ENCODE results near the gene CLDN24.
"Not testable (repeated sequence)": the region's sequence is repeated elsewhere in the genome, so short reads cannot be mapped to it uniquely, and the experiment has no call there.

CLDN24 gene

GRCh38 chr4:183347146-183347545 lies 24.9 kb upstream of the CLDN24 start:
- no peak for DNase-seq (ENCODE audit: low spot score)

GRCh38 chr4:183345261-183345660 lies 23.0 kb upstream of the CLDN24 start:
- DNase-seq (ENCODE audit: low spot score), result no peak

DNA sequence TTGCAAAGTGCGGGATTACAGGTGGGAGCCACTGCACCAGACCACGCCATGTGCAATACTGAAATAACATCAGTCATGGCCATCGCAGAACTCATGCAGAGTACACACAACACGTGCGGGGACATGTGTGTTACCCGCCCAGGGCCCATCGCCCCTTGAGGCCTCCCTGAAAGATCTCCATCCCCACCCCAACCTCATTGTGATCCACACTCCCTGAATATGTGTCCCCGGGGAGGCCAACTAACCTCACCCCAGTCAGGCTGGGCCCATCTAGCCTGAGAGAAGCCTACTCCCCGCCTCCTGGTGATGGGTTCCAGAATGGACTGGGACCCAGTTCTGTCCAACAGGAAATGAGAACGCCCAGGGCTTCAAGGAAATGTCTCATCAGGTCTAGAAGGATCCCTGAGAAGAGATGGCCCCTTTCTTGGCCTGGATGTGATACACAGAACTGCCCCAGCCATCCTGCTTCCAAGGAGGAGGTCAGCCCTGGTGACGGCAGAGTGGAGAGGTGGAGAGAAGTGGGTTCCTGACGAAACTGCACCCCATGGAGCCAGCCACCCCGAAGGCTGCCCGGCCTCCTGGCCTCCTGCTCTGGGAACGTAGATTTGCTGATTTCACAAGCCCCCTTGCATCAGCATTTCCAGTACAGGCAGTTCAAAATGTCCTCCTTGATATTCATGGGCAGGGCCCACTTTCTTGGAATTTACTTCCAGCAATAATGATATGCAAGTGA lies 22.5 kb upstream of the CLDN24 start:
- DNase-seq (ENCODE audit: low spot score), result no peak

DNA sequence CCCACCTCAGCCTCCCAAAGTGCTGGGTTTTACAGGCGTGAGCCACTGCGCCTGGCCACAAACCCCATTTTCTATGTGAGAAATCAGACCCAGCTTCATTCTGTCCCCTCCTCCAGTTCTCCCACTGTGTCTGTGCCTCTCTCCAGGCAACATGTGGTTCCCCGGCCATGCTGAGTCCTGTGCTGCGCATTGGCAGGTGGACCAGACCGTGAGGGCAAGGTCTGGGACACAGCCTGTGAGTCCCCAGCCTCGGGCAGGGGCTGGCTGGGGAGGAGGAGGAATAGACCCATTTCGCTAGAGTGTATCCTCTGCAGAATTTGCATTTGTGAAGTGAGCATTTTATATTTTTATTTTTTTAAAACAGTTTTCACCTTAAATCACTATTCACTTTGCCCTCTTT lies 21.5 kb upstream of the CLDN24 start:
- DNase-seq (ENCODE audit: low spot score), result no peak

GRCh38 chr4:183342541-183343533 lies 20.6 kb upstream of the CLDN24 start:
- no peak for DNase-seq (ENCODE audit: low spot score)

DNA sequence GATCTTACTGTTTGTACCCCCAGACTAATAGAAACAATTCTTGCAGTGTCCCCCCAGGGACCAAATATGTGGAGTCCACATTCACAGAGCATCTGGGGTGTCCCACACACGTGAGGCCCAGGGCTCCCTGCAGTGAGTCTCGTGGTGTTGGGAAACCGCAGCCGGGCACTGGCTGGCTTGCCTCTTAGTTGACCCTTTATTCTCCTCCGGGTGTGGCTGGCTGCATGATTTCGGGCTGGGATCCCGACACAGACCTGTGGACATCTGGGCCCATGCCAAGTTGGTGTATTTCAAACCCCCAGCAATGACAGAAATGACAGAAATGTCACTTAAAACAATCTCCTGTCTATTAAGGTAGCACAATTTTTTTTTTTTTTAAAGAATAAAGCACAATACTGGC lies 15.6 kb upstream of the CLDN24 start:
- DNase-seq (ENCODE audit: low spot score), result no peak

DNA sequence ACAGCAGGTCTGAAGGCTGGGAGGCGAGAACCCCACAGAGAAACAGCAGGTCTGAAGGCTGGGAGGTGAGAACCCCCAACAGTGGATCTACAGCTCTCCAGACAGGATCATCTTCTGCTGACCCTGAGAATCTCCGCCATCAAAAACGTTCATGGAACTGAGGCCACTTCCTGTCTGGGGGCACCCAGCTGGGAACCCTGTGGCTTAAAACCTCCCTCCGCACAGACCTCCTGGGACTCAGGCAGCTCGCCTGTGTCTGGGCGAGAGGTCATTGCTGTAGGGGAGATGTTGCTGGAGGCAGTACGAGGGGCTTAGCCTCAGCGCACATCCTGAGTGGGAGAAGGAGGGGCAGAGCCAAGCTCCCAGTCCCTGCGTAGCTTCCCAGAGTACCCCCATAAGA lies 15.1 kb upstream of the CLDN24 start:
- DNase-seq (ENCODE audit: low spot score), result no peak

- DNase-seq (ENCODE audit: low spot score), result no peak
Measured at GRCh38 chr4:183335369-183335940, 13.2 kb upstream of the CLDN24 start.

DNA sequence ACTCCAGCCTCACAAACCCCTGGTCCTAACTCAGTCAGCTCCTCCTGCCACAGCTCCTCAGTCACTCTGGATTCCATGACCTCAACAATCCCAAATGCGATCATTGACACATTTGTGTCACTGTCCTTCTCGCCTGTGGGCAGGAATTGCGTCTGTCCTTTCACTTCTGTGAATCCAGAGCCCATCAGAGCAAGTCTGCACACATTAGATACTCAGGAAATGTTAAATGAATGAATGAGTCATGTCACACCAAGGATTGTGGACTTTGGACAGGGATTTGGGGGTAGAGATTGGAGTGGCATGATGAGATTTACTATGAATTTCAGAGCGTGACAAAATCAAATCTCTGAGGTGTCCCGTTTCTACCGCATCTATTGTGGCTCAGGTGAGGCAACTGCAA lies 11.8 kb upstream of the CLDN24 start:
- no peak for DNase-seq (ENCODE audit: low spot score)

DNA sequence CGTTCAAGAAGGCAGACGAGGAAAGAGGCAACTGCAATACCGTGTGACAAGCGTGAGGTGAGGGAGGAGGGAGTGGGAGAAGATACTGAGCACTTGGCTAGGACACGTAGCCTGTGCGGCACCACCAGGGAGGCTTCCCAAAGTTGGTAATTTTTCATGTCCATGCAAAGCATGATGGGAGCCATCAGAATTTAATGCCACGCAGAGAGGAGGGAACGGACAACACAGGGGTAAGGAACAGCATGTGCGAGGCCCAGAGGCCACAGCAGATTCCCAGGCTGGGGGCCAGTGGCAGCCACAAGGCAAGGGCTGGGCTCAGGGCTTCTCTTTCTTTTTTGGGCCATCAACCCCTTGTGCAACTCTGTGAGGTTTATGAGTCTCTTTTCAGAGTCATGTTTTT lies 11.0 kb upstream of the CLDN24 start:
- DNase-seq (ENCODE audit: low spot score), result no peak

- no peak for DNase-seq (ENCODE audit: low spot score)
Measured at GRCh38 chr4:183332447-183332846, 10.2 kb upstream of the CLDN24 start.

- no peak for DNase-seq (ENCODE audit: low spot score)
Measured at GRCh38 chr4:183330841-183331240, 8.6 kb upstream of the CLDN24 start.

- no peak for DNase-seq (ENCODE audit: low spot score)
Measured at GRCh38 chr4:183329954-183330742, 7.9 kb upstream of the CLDN24 start.

DNA sequence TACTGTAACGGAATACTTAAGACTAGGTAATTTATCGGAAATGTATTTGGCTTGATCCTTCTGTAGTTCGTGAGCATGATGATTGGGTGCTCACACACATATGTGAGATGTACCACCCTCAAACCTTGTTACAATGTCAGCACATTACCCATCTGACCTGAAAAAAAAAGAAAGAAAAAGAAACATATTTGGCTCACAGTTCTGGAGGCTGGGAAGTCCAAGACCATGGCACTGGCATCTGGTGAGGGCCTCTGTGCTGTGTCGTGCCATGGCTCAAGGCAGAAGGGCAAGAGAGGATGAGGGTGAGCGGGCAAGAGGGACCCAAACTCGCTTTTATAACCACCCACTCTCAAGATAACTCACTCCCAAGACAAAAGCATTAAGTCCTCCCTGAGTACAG lies 7.0 kb upstream of the CLDN24 start:
- no peak for DNase-seq (ENCODE audit: low spot score)

DNA sequence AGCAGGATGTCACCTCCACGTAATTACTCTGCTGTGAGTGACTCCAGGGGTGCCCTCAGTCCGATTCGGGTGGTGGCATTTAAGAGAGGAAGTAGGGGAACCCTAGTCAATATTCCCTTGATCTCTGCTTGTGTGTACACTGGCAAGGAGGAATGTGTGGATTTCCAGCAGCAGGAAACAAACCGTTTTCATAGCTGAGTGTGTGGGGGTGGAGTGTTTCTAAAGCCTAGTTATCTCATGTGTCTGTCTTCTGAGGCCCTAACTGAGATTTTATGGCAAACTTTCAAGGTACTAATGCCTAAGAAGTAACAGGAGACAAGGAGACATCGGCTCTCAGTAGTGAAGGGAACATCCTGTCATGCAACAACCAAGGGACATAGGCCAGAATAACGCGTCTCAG lies 6.6 kb upstream of the CLDN24 start:
- DNase-seq (ENCODE audit: low spot score), result no peak

DNA sequence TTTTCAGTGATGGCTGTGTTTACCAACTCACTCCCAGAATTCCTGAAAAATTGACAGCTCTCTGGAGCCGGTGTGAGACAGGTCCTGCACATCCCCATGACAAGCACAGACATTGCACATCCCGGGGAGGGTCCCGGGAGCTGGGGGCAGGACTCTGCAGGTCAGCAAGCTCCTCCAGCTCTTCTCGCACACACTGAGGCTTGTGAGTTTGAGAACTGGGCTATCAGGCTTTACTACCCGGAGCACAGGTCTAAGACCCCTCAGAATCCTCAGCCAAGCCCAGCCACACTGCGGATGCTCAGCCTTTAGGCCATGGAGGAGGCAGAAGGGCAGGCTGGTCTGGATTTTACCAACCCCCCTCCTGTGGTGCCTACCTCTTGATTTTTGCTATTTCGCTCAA lies 5.6 kb upstream of the CLDN24 start:
- no peak for DNase-seq (ENCODE audit: low spot score)

DNA sequence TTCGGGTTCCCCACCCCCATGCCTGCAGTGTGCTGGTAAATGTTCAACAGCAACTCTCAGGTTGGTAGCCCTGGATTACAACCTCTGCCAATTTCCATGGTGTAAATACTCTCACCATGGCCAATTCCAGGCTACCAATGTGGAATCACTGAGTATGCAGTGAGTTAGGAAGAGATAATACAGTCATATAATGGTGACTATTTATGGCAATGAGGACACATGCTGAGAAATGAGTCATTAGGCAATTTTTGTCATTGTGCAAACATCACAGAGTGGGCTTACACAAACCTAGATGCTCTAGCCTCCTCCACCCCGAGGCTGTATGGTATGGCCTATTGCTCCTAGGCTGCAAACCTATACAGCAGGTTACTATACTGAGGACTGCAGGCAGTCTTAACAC lies 4.6 kb upstream of the CLDN24 start:
- DNase-seq (ENCODE audit: low spot score), result no peak

- not testable (repeated sequence) for DNase-seq (ENCODE audit: low spot score)
Measured at GRCh38 chr4:183326387-183326786, 4.2 kb upstream of the CLDN24 start.

- DNase-seq (ENCODE audit: low spot score), result no peak
Measured at GRCh38 chr4:183324619-183325018, 2.4 kb upstream of the CLDN24 start.

GRCh38 chr4:183324056-183324455 lies 1.8 kb upstream of the CLDN24 start:
- not testable (repeated sequence) for DNase-seq (ENCODE audit: low spot score)

DNA sequence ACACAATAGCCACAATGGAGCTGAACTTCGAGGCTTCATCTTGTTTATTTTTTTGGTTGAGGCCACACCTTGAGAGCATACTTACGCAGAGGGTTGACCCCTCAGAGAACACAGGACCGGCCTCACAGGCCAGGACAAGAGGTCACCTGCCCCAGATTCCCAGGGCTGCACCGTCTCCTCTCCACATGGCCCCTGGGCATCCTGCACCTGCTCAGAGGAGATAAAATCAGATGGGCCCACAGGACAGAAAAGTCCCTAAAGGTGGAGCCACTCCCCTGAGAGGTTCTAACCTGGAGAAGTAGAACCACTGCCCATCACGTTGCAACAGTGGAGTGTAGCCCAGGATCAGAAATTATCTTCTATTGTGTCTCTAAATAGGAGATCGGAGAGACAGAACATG lies 1.1 kb upstream of the CLDN24 start:
- DNase-seq (ENCODE audit: low spot score), result no peak

DNA sequence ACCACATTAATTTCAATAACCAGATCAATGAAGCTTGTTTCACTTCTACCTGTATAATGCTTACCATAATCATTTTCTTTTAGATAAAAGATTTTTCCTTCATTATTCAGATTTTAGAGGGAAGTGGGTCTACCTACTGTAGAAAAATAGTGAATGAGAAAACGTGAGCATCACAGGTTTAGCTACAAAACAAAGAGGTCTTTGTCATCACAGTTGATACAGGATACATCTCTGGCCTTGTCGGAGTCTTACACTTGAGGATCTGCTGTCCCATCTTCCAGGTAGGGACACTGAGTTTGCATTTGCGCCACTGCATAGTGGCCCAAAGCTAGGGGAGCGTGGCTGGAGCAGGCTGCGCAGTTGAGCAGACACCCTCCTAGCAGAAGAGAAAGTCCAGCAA lies 710 bp downstream of the CLDN24 start:
- DNase-seq (ENCODE audit: low spot score), result no peak

Measured in HuH-7.5 (cell line).